GM23338 (cell line): ENCODE measurements around the gene PDE4D. TPM values are rescaled to one million over a fixed set of nuclear protein-coding genes. Genes with fewer than 3 reads are reported as not detected.

Source experiments
- ATAC-seq: fragments of 200-7000 bp; cut with Tn5 transposase; 3 replicates; pipeline ENCODE4 v1.9.1; 2020
- DNase-seq: peaks from one replicate; pipeline ENCODE4 v3.0.0-alpha.2; 2015; ENCODE audit warnings: low spot score
- H2AFZ ChIP-seq: fragments of 200-600 bp; sonication (generic); 2 replicates; pipeline ENCODE4 v1.8.0; 2016; ENCODE audit warnings: antibody characterized with exemption, mild to moderate bottlenecking, moderate library complexity
- H3F3A ChIP-seq: fragments of 200-600 bp; sonication (generic); replicated peaks from 2 replicates; pipeline ENCODE4 v1.8.0; 2017; ENCODE audit warnings: antibody characterized with exemption, mixed run types, low read depth
- H3K27ac ChIP-seq: fragments of 200-600 bp; sonication (generic); 2 replicates; pipeline ENCODE4 v1.6.1; 2016; ENCODE audit warnings: low read depth
- H3K27me3 ChIP-seq: fragments of 200-600 bp; sonication (generic); 2 replicates; pipeline ENCODE4 v1.8.0; 2016; ENCODE audit warnings: mild to moderate bottlenecking, mixed run types, moderate library complexity; ENCODE audit not compliant: insufficient read depth
- H3K36me3 ChIP-seq: fragments of 200-600 bp; sonication (generic); 2 replicates; pipeline ENCODE4 v1.8.0; 2016; ENCODE audit warnings: mild to moderate bottlenecking; ENCODE audit not compliant: insufficient read depth
- H3K4me1 ChIP-seq: fragments of 200-600 bp; sonication (generic); 2 replicates; pipeline ENCODE4 v1.8.0; 2016; ENCODE audit warnings: mild to moderate bottlenecking, moderate library complexity; ENCODE audit not compliant: insufficient read depth
- H3K4me2 ChIP-seq: fragments of 200-600 bp; sonication (generic); 2 replicates; pipeline ENCODE4 v1.7.1; 2017; ENCODE audit warnings: mixed run types
- H3K4me3 ChIP-seq: fragments of 200-600 bp; sonication (generic); 2 replicates; pipeline ENCODE4 v1.6.1; 2016; ENCODE audit warnings: mixed run types
- H3K79me2 ChIP-seq: fragments of 200-600 bp; sonication (generic); replicated peaks from 2 replicates; pipeline ENCODE4 v1.8.0; 2017; ENCODE audit warnings: mild to moderate bottlenecking; ENCODE audit not compliant: insufficient read depth
- H3K9me2 ChIP-seq: fragments of 200-600 bp; sonication (generic); 2 replicates; pipeline ENCODE4 v1.8.0; 2017; ENCODE audit not compliant: insufficient read depth
- H4K20me1 ChIP-seq: fragments of 200-600 bp; sonication (generic); replicated peaks from 2 replicates; pipeline ENCODE4 v1.8.0; 2017; ENCODE audit warnings: mild to moderate bottlenecking; ENCODE audit not compliant: insufficient read depth
- H3K27ac Mint-ChIP-seq: 2 replicates; pipeline ENCODE4 v1.8.0; 2020; ENCODE audit warnings: inconsistent platforms, mild to moderate bottlenecking, moderate library complexity, mixed read lengths
- H3K27me3 Mint-ChIP-seq: 3 replicates; pipeline ENCODE4 v1.8.0; 2022; ENCODE audit warnings: low read depth, mild to moderate bottlenecking, moderate library complexity, mixed read lengths, inconsistent platforms; ENCODE audit not compliant: insufficient read depth, poor library complexity
- H3K36me3 Mint-ChIP-seq: 3 replicates; pipeline ENCODE4 v1.8.0; 2021; ENCODE audit warnings: low read depth, mild to moderate bottlenecking, inconsistent platforms, moderate library complexity, mixed read lengths
- H3K4me1 Mint-ChIP-seq: 3 replicates; pipeline ENCODE4 v1.8.0; 2020; ENCODE audit warnings: mild to moderate bottlenecking, inconsistent platforms, mixed read lengths
- H3K4me3 Mint-ChIP-seq: 3 replicates; pipeline ENCODE4 v1.8.0; 2021; ENCODE audit warnings: moderate library complexity, mild to moderate bottlenecking, inconsistent platforms, mixed read lengths
- H3K9me3 Mint-ChIP-seq: 3 replicates; pipeline ENCODE4 v1.8.0; 2020; ENCODE audit warnings: moderate library complexity, mild to moderate bottlenecking, inconsistent platforms, mixed read lengths
- CREB1 ChIP-seq: fragments of 250-450 bp; sonication (Bioruptor Pico); IDR thresholded peaks from 2 replicates; pipeline ENCODE4 v1.5.0; 2020; ENCODE audit warnings: low read depth, mild to moderate bottlenecking, moderate library complexity
- JUNB ChIP-seq: IDR thresholded peaks from one replicate; pipeline ENCODE4 v1.6.1; 2016; ENCODE audit warnings: antibody characterized with exemption; ENCODE audit not compliant: unreplicated experiment
- NANOG ChIP-seq: IDR thresholded peaks from 2 replicates; pipeline ENCODE4 v1.6.1; 2016; ENCODE audit warnings: antibody characterized with exemption, borderline replicate concordance
- POLR2AphosphoS5 ChIP-seq: IDR thresholded peaks from 2 replicates; pipeline ENCODE4 v1.6.1; 2016; ENCODE audit warnings: antibody characterized with exemption, low read depth
- ZNF331 ChIP-seq: fragments of 250-450 bp; sonication (Bioruptor Pico); IDR thresholded peaks from 2 replicates; pipeline ENCODE4 v1.5.0; 2020; ENCODE audit warnings: low read depth, mild to moderate bottlenecking, moderate library complexity
- ZNF462 ChIP-seq: fragments of 250-450 bp; sonication (Bioruptor Pico); IDR thresholded peaks from 2 replicates; pipeline ENCODE4 v1.5.0; 2020; ENCODE audit warnings: mild to moderate bottlenecking, moderate library complexity
- polyA plus RNA-seq: library from polyadenylated mRNA; unstranded; fragments of >200 nt; fragmentation: Nextera tagmentation; extraction: Ambion mirVana; gene quantifications from 2 replicates; pipeline ENCODE4 v1.2.1, GENCODE V29; 2016
- total RNA-seq: library from RNA; depleted of rRNA; stranded (reverse); fragments of >200 nt; shearing (Covaris generic); gene quantifications from 2 replicates; pipeline ENCODE4 v1.2.3, GENCODE V29; 2014

The PDE4D gene
- total and polyA plus RNA-seq, 2 experiments from 2014 or later, result 2.1 to 4.7 TPM

- no peak for TF ChIP-seq ZNF462 (CRISPR knock-in tag)
- TF ChIP-seq JUNB, result no peak
Observed at GRCh38 chr5:59300930-59301329, 592.6 kb downstream of the PDE4D start (continued).

GRCh38 chr5:59299006-59299405 lies 594.5 kb downstream of the PDE4D start:
- Histone ChIP-seq H3F3A (no peaks in the 10 kb centered on the region), H2AFZ (no peak overlapping the region), H3K27me3 (no peaks in the 10 kb centered on the region), H3K9me2 (peaks cover 11% of the 10 kb centered on the region; the same call in 1 of the 2 replicates), H3K27ac (no peak overlapping the region), H3K79me2 (no peaks in the 10 kb centered on the region), H3K4me2 (no peak overlapping the region), H4K20me1 (no peaks in the 10 kb centered on the region), H3K4me3 (no peak overlapping the region), H3K4me1 (no peaks in the 10 kb centered on the region), H3K36me3 (no peaks in the 10 kb centered on the region)
- no peak overlapping the region for H3K27ac Mint-ChIP-seq
- H3K4me1 Mint-ChIP-seq, result no peaks in the 10 kb centered on the region
- H3K4me3 Mint-ChIP-seq, result no peak overlapping the region
- no peak for TF ChIP-seq ZNF331 (CRISPR knock-in tag)
- no peak for TF ChIP-seq CREB1 (CRISPR knock-in tag)
- no peak for TF ChIP-seq JUNB
- no peak for TF ChIP-seq POLR2AphosphoS5
- TF ChIP-seq NANOG, result no peak
- H3K27me3 Mint-ChIP-seq, result peaks cover 3% of the 10 kb centered on the region
- DNase-seq (no peak), ATAC-seq (no peak)
- H3K36me3 Mint-ChIP-seq, result peaks cover 3% of the 10 kb centered on the region; the same call in 1 of the 3 replicates
- no peaks in the 10 kb centered on the region for H3K9me3 Mint-ChIP-seq
